HepG2 (cell line): ENCODE data around the gene PRKCB. TPM values are rescaled to one million over a fixed set of nuclear protein-coding genes. Genes with fewer than 3 reads are reported as not detected.

Experiments used
- ATAC-seq: fragments of 200-7000 bp; cut with Tn5 transposase; 3 replicates; pipeline ENCODE4 v1.9.1; 2020; ENCODE audit warnings: mild to moderate bottlenecking, moderate library complexity
- BruUV-seq: library from RNA; stranded (reverse); fragments of 400-500 nt; replicated peaks from 2 replicates; lab custom pipeline; 2021; lab: Mats Ljungman, UMichigan
- CTCF ChIA-PET: fragments of 300-600 bp; formaldehyde crosslinking; extraction: SDS; loops from one replicate; lab custom pipeline; 2021; ENCODE audit warnings: low total read pairs, inconsistent platforms, low intra/inter-chr PET ratio; lab: Yijun Ruan, JAX
- POLR2A ChIA-PET: fragments of 350-600 bp; sonication (Branson Sonifier 250); formaldehyde crosslinking; loops from one replicate; lab custom pipeline; 2020; ENCODE audit warnings: antibody characterized with exemption, inconsistent platforms; lab: Yijun Ruan, JAX
- DNase-seq: peaks from one replicate; pipeline ENCODE4 v3.0.0-alpha.2; 2015; ENCODE audit warnings: low spot score
- FAIRE-seq: peaks from 3 replicates; lab custom pipeline; 2011; peaks lifted over from hg19 to GRCh38; lab: Jason Lieb, UNC
- H2AFZ ChIP-seq: one replicate; pipeline ENCODE4 v1.6.1; 2011; ENCODE audit warnings: low read length, inconsistent platforms
- H3K27ac ChIP-seq: fragments of 300-600 bp; 3 replicates; pipeline ENCODE4 v1.8.0; 2011; ENCODE audit warnings: mixed run types, mild to moderate bottlenecking, mixed read lengths, low read length, inconsistent platforms; ENCODE audit not compliant: insufficient read depth; ENCODE audit errors: extremely low read length
- H3K27me3 ChIP-seq, 2 experiments: fragments of 200-600 bp in 1 of 2; 2 replicates in 1 of 2; 3 replicates in 1 of 2; pipeline versions ENCODE4 v1.6.0 to v1.8.0; 2011; ENCODE audit warnings: low read length in 2 of 2, mild to moderate bottlenecking in 2 of 2, moderate library complexity in 2 of 2, inconsistent platforms in 1 of 2; ENCODE audit not compliant: insufficient read depth in 2 of 2, control insufficient read depth in 1 of 2
- H3K36me3 ChIP-seq, 2 experiments: fragments of 200-600 bp in 1 of 2; replicated peaks in 1 of 2; 2 replicates in 1 of 2; 3 replicates in 1 of 2; pipeline versions ENCODE4 v1.5.1 to v1.8.0; 2011; ENCODE audit warnings: low read length in 2 of 2, inconsistent platforms in 1 of 2; ENCODE audit not compliant: insufficient read depth in 2 of 2, control insufficient read depth in 1 of 2
- H3K4me1 ChIP-seq: 2 replicates; pipeline ENCODE4 v1.5.1; 2012; ENCODE audit warnings: low read length, inconsistent platforms; ENCODE audit not compliant: insufficient read depth
- H3K4me2 ChIP-seq: 2 replicates; pipeline ENCODE4 v1.6.0; 2011; ENCODE audit warnings: low read depth, low read length, inconsistent platforms
- H3K4me3 ChIP-seq, 3 experiments: fragments of 200-600 bp in 1 of 3; sonication (generic), shearing (Covaris generic) in 1 of 3; replicated peaks in 1 of 3; 2 replicates each; pipeline ENCODE4 v1.5.1; 2011 to 2016; ENCODE audit warnings: low read length in 3 of 3, inconsistent platforms in 2 of 3, low read depth in 2 of 3, mild to moderate bottlenecking in 2 of 3, control low read depth in 1 of 3, mixed read lengths in 1 of 3; ENCODE audit not compliant: insufficient read depth in 1 of 3
- H3K79me2 ChIP-seq: one replicate; pipeline ENCODE4 v1.6.1; 2011; ENCODE audit warnings: low read length, inconsistent platforms; ENCODE audit not compliant: insufficient read depth
- H3K9ac ChIP-seq: 2 replicates; pipeline ENCODE4 v1.6.0; 2011; ENCODE audit warnings: mild to moderate bottlenecking, low read depth, low read length, inconsistent platforms; ENCODE audit not compliant: insufficient read depth
- H3K9me3 ChIP-seq: 2 replicates; pipeline ENCODE4 v1.5.1; 2012; ENCODE audit warnings: mild to moderate bottlenecking, low read length
- H4K20me1 ChIP-seq: 2 replicates; pipeline ENCODE4 v1.6.0; 2011; ENCODE audit warnings: inconsistent platforms, mild to moderate bottlenecking, low read length, moderate library complexity; ENCODE audit not compliant: insufficient read depth
- AKAP8 ChIP-seq: sonication (generic); formaldehyde crosslinking; IDR thresholded peaks from 2 replicates; pipeline ENCODE4 v1.5.1; 2020; ENCODE audit warnings: mild to moderate bottlenecking, missing genetic modification reagents
- BRCA1 ChIP-seq: sonication (generic); formaldehyde crosslinking; IDR thresholded peaks from 2 replicates; pipeline ENCODE4 v1.4.0; 2020; ENCODE audit warnings: missing genetic modification reagents
- GLI4 ChIP-seq: sonication (generic); formaldehyde crosslinking; IDR thresholded peaks from 2 replicates; pipeline ENCODE4 v1.5.1; 2020; ENCODE audit warnings: missing genetic modification reagents, mild to moderate bottlenecking, moderate library complexity, borderline replicate concordance
- HCFC1 ChIP-seq: fragments of 150-350 bp; IDR thresholded peaks from 2 replicates; pipeline ENCODE4 v1.6.1; 2014; ENCODE audit warnings: low read depth, low read length
- MXD3 ChIP-seq: IDR thresholded peaks from 2 replicates; pipeline ENCODE4 v1.6.1; 2016; ENCODE audit warnings: mild to moderate bottlenecking, missing biosample characterization, missing genetic modification reagents
- SIN3B ChIP-seq: fragments of 150-350 bp; IDR thresholded peaks from 2 replicates; pipeline ENCODE4 v1.6.1; 2014; ENCODE audit warnings: low read length
- TFAP4 ChIP-seq: sonication (generic); IDR thresholded peaks from 2 replicates; pipeline ENCODE4 v1.6.1; 2016; ENCODE audit warnings: low read depth, borderline replicate concordance
- U2AF1 ChIP-seq: fragments of 200-400 bp; formaldehyde crosslinking; optimal IDR thresholded peaks from 2 replicates; pipeline ENCODE3; 2017; ENCODE audit warnings: mild to moderate bottlenecking, low read depth, low read length
- USF2 ChIP-seq, 2 experiments: sonication (generic) in 1 of 2; formaldehyde crosslinking in 1 of 2; IDR thresholded peaks; 2 replicates each; pipeline versions ENCODE4 v1.5.1 to v1.6.1; 2011 to 2020; ENCODE audit warnings: borderline replicate concordance in 1 of 2, low read depth in 1 of 2, low read length in 1 of 2, mild to moderate bottlenecking in 1 of 2, missing genetic modification reagents in 1 of 2, moderate library complexity in 1 of 2
- ZBTB46 ChIP-seq: sonication (generic); formaldehyde crosslinking; IDR thresholded peaks from 2 replicates; pipeline ENCODE4 v1.4.0; 2020; ENCODE audit warnings: mild to moderate bottlenecking, missing genetic modification reagents, borderline replicate concordance
- ZC3H13 ChIP-seq: sonication (generic); formaldehyde crosslinking; IDR thresholded peaks from 2 replicates; pipeline ENCODE4 v1.8.1; 2023; ENCODE audit warnings: mild to moderate bottlenecking, missing genetic modification reagents, moderate library complexity
- ZNF205 ChIP-seq: IDR thresholded peaks from 2 replicates; pipeline ENCODE4 v1.6.1; 2018; ENCODE audit warnings: missing biosample characterization, missing genetic modification reagents
- ZNF530 ChIP-seq: sonication (generic); formaldehyde crosslinking; IDR thresholded peaks from 2 replicates; pipeline ENCODE4 v1.5.0; 2020; ENCODE audit warnings: low read depth, mild to moderate bottlenecking, missing genetic modification reagents
- ZNF704 ChIP-seq: sonication (generic); formaldehyde crosslinking; IDR thresholded peaks from 2 replicates; pipeline ENCODE4 v1.8.1; 2023; ENCODE audit warnings: mild to moderate bottlenecking, inconsistent platforms, moderate library complexity, missing genetic modification reagents, borderline replicate concordance
- WGBS: methylation state at CpG from one replicate; pipeline ENCODE4 v1.1.6; 2017; ENCODE audit warnings: low lambda C conversion rate; 5-methylcytosine and 5-hydroxymethylcytosine counted together
- in situ Hi-C: cut with HindIII; loops from 2 replicates; pipeline ENCODE4 v1.10.0; 2017; ENCODE audit warnings: low pct_unique_long_range_greater_than_20kb; ENCODE audit not compliant: extremely low pct_ligation_motif_present
- intact Hi-C: fragments of 100-400 bp; cut with micrococcal nuclease; formaldehyde crosslinking; loops from one replicate; pipeline ENCODE4 v1.10.0; 2022; ENCODE audit not compliant: unreplicated experiment
- polyA plus RNA-seq, 8 experiments: library from polyadenylated mRNA; depleted of rRNA in 3 of 8; stranded (reverse) in 7 of 8; unstranded in 1 of 8; fragments of >200 nt; fragmentation: Illumina TruSeq in 4 of 8; extraction: Trizol in 4 of 8; gene quantifications; 2 replicates each; pipeline versions ENCODE4 v1.2.1 to v1.2.3, GENCODE V29; 2011 to 2016; ENCODE audit warnings: low read depth in 4 of 8, missing spikeins in 1 of 8, mixed read lengths in 1 of 8; ENCODE audit not compliant: insufficient read depth in 1 of 8
- total RNA-seq, 5 experiments: library from RNA; depleted of rRNA; stranded (reverse); fragments of >200 nt; fragmentation: Illumina TruSeq; extraction: Trizol; gene quantifications; 2 replicates each; pipeline ENCODE4 v1.2.3, GENCODE V29; 2016; ENCODE audit warnings: low read depth in 1 of 5

Gene PRKCB
- total and polyA plus RNA-seq, 2 of the 13 experiments (the other 11 are each of a cell fraction or from before 2014, with no cell fraction given): 0.01 TPM; not detected in 1

GRCh38 chr16:24206926-24207325 lies 371.1 kb downstream of the PRKCB start:
- Histone ChIP-seq H3K79me2 (no peaks in the 10 kb centered on the region), H3K4me2 (no peak overlapping the region), H2AFZ (no peak overlapping the region), H3K27ac (no peak overlapping the region), H3K4me3 (no peak overlapping the region), H3K4me1 (no peaks in the 10 kb centered on the region), H3K9ac (no peak overlapping the region), H3K27me3 (peaks cover 3 to 11% of the 10 kb centered on the region in 2 experiments; a peak in 2 of 5 replicates), H3K36me3 (no peaks in the 10 kb centered on the region), H3K9me3 (no peaks in the 10 kb centered on the region), H4K20me1 (no peaks in the 10 kb centered on the region)
- no peak for ATAC-seq
- CTCF ChIA-PET: no interaction called here
- no TSS peak for BruUV-seq
- intact Hi-C loops: no loop called here
- DNase-seq: no peak
- in situ Hi-C loops: no loop called here
- POLR2A ChIA-PET: no interaction called here
- 4% methylated on average over 3 of the region's 3 CpGs for WGBS
- no peak for FAIRE-seq
- TF ChIP-seq ZC3H13 (CRISPR knock-in tag) (no peak), GLI4 (no peak), AKAP8 (no peak), U2AF1 (no peak), MXD3 (CRISPR knock-in tag) (no peak), ZBTB46 (CRISPR knock-in tag) (no peak), ZNF205 (CRISPR knock-in tag) (no peak), ZNF530 (no peak), HCFC1 (no peak), TFAP4 (no peak), USF2 (IDR thresholded peaks at IDR 0.05; ENCODE audit: low read depth, low read length) (no peak), USF2 (CRISPR knock-in tag; IDR thresholded peaks at IDR 0.05; ENCODE audit: borderline replicate concordance) (no peak), SIN3B (no peak), ZNF704 (no peak), BRCA1 (CRISPR knock-in tag) (no peak)
